Bladder microvascular endothelial cell (primary cell): ENCODE data around the gene ISCU. TPM values are rescaled to one million over a fixed set of nuclear protein-coding genes. Genes with fewer than 3 reads are reported as not detected.

Experiments
- total RNA-seq: library from RNA; depleted of rRNA; stranded (reverse); fragments of >200 nt; gene quantifications from 2 replicates; pipeline ENCODE4 v1.2.3, GENCODE V29; 2014

The ISCU gene
- 82.6 and 115 TPM in 2 replicates for total RNA-seq

GRCh38 chr12:108562348-108563135 lies at the start of gene ISCU:
ISCU (plus strand) TSS chr12:108562596; CDS start chr12:108562623, 27 bp downstream.

GRCh38 chr12:108514973-108515814 lies 47.2 kb upstream of the ISCU start, which contains the start of gene FICD:
FICD (plus strand) TSS chr12:108515277; CDS start chr12:108516973, 1,696 bp downstream.

DNA sequence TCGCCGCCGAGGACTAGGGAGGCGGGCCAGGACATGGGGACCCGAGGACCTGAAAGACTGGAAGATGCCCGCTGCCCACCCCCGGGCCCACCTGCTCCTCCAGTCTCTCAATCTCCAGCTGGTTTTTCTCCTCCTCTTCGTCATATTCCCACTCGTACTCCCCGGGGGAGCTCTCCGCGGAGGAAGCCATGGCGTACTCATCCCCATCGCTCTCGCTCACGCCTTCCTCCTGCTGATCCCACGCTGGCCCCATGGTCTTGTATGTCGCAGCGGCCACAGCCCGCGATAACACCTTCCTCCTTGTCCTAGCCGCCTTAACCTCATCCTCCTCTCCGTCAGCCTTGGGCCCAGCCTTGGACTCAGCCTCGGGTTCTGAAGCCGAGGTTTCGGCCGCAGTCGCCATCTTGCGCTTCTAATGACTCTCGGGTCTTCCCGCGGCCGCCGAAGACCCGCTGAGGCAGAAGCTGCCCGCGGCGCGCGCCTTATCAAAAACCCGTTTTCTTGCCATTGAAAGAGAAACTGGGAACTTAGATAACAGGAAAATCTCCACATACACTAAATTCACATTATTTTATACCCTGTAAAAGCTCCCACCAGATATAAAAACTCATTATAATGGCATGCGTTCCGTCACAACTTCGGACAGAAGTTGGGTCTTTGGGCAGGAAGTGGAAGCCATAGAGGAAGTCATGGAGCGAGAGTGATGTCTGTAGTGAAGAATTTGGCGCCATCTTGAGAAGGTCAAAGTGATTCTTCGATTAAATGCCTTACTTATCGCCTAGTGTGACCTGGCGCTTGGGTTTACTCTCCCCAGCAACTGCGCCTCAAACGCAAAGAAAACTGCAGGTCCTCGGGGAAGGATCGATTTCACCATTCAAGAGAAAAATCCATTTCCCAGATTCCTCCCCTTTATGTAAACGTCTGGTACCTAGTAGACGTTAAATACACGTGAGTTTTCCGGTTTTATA lies 1.4 kb upstream of the ISCU start, which contains the start of gene SART3:
Gene SART3, minus strand, starts transcription at position 422 of the 968 bp plus-strand sequence. Its CDS starts 19 bp downstream, at position 403.

GRCh38 chr12:108597559-108598471 lies 35.4 kb downstream of the ISCU start, which contains the start of gene TMEM119:
TMEM119 (minus strand) TSS chr12:108598084; CDS start chr12:108592383, 5,701 bp downstream.

Other genes with a start within 250 kb of the ISCU start
- under 0.01 TPM in 1 of 2 replicates, not detected in the other for gene CMKLR1, start 223.3 kb upstream of the ISCU start, total RNA-seq
- 5.0 and 8.2 TPM in 2 replicates for gene FICD, start 47.3 kb upstream of the ISCU start, total RNA-seq
- 52.6 and 159 TPM in 2 replicates for gene SART3, start 1.4 kb upstream of the ISCU start, total RNA-seq
- under 0.01 TPM in 1 of 2 replicates, not detected in the other for gene TMEM119, start 35.5 kb downstream of the ISCU start, total RNA-seq
- gene SELPLG, start 71.3 kb downstream of the ISCU start, total RNA-seq = 0.16 and 0.25 TPM in 2 replicates
- 155 and 247 TPM in 2 replicates for gene CORO1C, start 168.9 kb downstream of the ISCU start, total RNA-seq